ENCODE results near the gene DNM2.

The DNM2 gene

GRCh38 chr19:10871711-10872545, 154.0 kb downstream of the DNM2 start (continued):
- TF ChIP-seq ZNF26 (tag by site-specific recombination; IDR thresholded peaks at IDR 0.05) (no peak), ZNF76 (tag by site-specific recombination; IDR thresholded peaks at IDR 0.05; ENCODE audit: borderline replicate concordance, low read depth) (peak; percentile 40; the same call in 1 of the 2 replicates), ZNF140 (tag by site-specific recombination; IDR thresholded peaks at IDR 0.05) (no peak), RBAK (tag by site-specific recombination; IDR thresholded peaks at IDR 0.05) (no peak), ZFP3 (tag by site-specific recombination; IDR thresholded peaks at IDR 0.05; ENCODE audit: low read depth) (no peak), ZNF585B (tag by site-specific recombination; IDR thresholded peaks at IDR 0.05) (no peak), ZNF544 (tag by site-specific recombination; IDR thresholded peaks at IDR 0.05) (no peak), REST (tag by site-specific recombination; IDR thresholded peaks at IDR 0.05) (no peak), ZNF501 (tag by site-specific recombination; IDR thresholded peaks at IDR 0.05) (no peak), BCL6B (tag by site-specific recombination; IDR thresholded peaks at IDR 0.05) (no peak), ZFP41 (tag by site-specific recombination; IDR thresholded peaks at IDR 0.05; ENCODE audit: borderline replicate concordance) (no peak), ZNF514 (tag by site-specific recombination; IDR thresholded peaks at IDR 0.05) (no peak), ZNF221 (tag by site-specific recombination; IDR thresholded peaks at IDR 0.05; ENCODE audit: borderline replicate concordance) (no peak), KLF17 (tag by site-specific recombination; IDR thresholded peaks at IDR 0.05) (peak; percentile 41; the same call in 1 of the 2 replicates), ZNF280D (tag by site-specific recombination; IDR thresholded peaks at IDR 0.05) (no peak), ZNF580 (tag by site-specific recombination; IDR thresholded peaks at IDR 0.05) (no peak), ZNF121 (tag by site-specific recombination; IDR thresholded peaks at IDR 0.05) (peak; percentile 59; the same call in 1 of the 2 replicates), ZNF394 (tag by site-specific recombination; IDR thresholded peaks at IDR 0.05; ENCODE audit: borderline replicate concordance) (no peak), ZNF2 (tag by site-specific recombination; IDR thresholded peaks at IDR 0.05) (no peak), WT1 (tag by site-specific recombination; IDR thresholded peaks at IDR 0.05) (no peak), KLF9 (tag by site-specific recombination; IDR thresholded peaks at IDR 0.05; ENCODE audit: low read depth) (peak; percentile 87), ZNF23 (tag by site-specific recombination; IDR thresholded peaks at IDR 0.05; ENCODE audit: borderline replicate concordance) (no peak), ZBTB26 (tag by site-specific recombination; optimal IDR thresholded peaks at IDR 0.05) (peak; percentile 42), ZNF843 (tag by site-specific recombination; IDR thresholded peaks at IDR 0.05) (no peak), INSM2 (tag by site-specific recombination; IDR thresholded peaks at IDR 0.05) (no peak)
